HG02981 (cell line): ENCODE measurements around the gene C3orf38.
"Not testable (repeated sequence)": the region's sequence is repeated elsewhere in the genome, so short reads cannot be mapped to it uniquely, and the experiment has no call there.

Experiments used
- ATAC-seq: cut with Tn5 transposase; IDR thresholded peaks from one replicate; pipeline ENCODE4 v1.9.1; 2021; ENCODE audit warnings: mild to moderate bottlenecking, moderate library complexity; ENCODE audit not compliant: unreplicated experiment

C3orf38 gene

DNA sequence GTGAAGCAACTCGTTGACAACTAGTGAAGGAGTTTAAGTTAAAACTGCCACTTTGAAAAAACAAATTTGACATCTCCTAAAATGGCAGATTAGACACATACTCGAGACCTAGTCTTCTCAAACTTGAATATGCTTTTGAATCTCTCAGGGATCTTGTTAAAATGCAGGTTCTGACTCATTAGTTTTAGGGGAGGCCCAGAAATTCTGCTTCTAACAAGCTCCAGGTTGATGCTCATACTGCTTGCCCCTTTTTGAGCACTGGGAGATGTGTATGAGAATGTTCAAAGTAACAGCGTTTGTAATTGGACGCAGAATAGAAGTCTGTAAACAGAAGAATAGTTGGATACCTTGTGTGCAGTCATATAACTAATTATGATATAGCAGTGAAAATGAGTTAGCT lies 1.6 kb downstream of the C3orf38 start:
- ATAC-seq, result no peak

DNA sequence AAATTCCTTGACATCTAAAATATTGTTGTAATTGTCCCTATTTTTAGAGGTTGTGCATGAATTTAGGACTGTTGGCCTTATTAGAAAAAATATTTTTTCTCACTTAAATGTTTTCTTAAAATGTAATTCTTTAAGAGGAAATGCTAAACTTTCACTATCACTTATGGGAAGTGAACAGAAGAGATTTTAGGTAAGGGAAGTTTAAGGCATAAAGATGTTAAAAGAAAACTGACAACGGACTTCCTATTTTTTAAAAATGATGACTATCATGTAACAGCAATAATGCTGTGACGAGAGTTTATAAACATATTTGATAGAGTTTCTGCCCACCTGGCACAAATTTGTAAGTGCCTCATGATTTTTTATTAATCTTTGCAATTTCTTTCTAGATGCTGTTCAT lies 3.1 kb downstream of the C3orf38 start:
- ATAC-seq, result no peak

DNA sequence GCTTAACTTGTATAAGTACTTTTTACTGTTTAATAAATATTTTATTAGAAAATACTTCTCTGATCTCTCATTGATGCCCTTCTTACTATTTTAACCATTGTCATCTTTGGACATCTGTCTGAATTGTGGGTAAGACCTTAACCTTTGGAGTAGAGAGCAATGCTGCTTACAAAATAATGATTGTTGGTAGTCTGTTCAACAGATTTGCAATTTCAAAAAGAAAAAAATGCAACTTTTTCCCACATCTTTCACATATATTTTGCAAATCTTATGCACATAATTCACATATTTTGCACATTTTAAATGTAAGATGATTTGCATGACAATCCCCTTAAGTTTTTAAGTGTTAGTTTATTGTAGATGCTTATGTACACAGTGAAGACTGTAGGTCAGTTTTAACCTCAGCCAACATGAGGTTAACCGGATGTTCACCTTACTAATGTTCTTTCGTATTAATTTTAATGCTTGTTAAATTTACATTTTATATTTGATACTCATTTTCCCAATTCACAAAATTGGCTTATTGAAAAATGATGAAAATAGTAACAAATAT lies 16.7 kb downstream of the C3orf38 start:
- ATAC-seq, result no peak

DNA sequence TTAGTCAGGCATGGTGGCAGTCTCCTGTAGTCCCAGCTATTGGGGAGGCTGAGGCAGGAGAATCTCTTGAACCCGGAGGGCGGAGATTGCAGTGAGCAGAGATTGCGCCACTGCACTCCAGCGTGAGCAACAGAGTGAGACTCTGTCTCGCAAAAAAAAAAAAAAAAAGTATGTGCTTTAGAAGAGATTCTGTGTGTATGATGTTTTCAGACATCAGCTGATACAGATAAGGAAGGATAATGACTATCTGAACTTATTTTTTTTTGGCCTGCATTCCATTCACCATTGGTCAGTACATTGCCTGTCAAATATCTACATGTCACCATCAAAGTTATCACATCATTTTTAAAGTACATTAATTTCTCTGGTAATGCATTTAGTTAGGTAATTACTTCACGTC lies 17.4 kb downstream of the C3orf38 start:
- ATAC-seq, result no peak

DNA sequence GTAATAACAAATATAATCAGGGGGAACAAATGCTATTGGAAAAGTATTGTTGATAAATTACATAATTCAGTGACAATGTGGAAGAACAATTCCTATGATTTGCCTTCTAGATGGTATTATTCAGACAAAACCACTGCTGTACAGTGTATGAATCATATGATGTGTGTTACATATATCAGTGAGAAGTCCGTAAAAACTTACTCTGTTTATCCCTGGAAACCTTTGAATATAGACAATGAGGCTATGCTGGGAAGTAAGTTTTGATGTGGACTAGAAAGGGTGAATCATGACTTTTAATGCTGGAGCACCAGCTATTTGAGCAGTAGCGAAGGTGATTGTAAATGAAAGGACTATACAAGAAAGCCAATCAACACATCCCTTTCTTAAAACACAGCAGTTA lies 17.9 kb downstream of the C3orf38 start:
- no peak for ATAC-seq

DNA sequence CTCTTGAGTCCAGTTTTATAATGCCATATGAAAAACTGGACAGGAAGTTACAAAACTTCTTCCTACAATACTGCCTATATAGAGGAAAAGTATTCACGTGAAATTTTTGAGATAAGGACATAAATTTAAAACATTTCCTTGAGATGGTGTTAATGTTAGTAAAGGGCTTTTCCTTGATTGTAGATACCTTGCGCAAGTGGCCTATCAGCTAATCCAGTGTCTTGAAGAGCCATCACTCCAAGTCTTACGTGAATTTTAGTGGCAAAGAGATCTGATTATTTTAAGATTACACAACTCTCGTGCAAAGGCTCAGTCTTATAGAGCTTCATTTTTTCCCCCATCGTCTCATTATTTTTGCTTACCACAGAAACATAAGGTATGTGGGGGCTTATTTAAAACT lies 18.4 kb downstream of the C3orf38 start:
- ATAC-seq, result no peak

DNA sequence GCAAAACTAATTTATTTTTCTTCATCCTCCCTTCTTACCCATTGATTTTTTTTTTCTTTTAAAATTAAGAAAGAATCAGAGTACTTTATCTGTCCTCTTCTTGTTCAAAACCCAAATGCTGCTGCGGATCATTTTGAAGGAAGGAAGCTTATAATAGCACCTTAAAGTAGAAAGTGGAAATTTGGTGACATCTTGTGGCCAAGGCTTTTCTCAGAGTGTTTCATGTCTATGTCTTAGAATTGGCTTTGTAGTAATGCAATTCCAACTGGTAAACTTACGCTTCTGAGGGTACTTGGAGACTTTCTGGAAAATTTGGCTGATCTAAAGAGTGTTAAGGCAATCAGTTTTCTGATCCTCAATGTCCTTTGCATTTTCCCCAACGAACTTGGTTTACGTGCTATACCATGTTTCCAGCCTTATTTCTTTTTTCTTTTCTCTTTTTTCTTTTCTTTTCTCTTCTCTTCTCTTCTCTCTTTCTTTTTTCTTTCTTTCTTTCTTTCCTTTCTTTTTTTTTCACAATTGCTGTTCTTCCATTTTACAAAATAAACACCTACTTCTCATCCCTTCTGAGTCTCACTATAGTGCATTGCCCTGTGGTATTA lies 30.7 kb downstream of the C3orf38 start:
- peak; percentile 78 for ATAC-seq

DNA sequence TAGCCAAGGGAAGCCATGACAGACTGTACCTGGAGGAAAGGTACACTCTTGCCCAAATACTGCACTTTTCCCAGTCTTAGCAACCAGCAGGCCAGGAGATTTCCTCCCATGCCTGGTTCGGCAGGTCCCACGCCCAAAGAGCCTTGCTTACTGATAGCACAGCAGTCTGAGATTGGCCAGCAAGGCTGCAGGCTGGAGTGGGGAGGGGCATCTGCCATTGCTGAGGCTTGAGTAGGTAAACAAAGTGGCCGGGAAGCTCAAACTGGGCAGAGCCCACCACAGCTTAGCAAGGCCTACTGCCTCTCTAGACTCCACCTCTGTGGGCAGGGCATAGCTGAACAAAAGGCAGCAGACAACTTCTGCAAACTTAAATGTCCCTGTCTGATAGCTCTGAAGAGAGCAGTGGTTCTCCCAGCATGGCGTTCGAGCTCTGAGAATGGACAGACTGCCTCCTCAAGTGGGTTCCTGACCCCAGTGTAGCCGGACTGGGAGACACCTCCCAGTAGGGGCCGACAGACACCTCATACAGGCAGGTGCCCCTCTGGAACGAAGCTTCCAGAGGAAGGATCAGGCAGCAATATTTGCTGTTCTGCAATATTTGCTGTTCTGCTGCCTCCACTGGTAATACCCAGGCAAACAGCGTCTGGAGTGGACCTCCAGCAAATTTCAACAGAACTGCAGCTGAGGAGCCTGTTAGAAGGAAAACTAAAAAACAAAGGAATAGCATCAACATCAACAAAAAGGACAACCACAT lies 32.6 kb downstream of the C3orf38 start:
- not testable (repeated sequence) for ATAC-seq

DNA sequence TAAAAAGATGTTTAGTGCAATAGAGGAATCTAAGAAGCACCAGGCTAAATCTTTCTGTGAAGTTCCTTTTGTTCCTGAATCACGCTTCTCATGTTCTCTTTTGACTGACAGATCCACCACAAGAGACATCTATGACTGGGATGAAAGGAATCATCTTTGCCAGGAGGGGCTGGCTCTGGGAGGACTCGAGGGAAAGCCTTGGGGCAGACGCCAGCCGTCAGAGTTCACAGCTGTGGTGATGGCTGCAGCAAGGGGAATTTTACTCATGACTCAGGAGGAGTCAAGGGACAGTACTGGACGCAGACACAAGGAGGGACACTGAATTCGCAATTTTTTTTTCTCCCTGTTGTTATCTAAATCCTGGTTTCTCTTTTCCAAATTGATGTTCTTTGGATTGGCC lies 38.7 kb downstream of the C3orf38 start:
- no peak for ATAC-seq

DNA sequence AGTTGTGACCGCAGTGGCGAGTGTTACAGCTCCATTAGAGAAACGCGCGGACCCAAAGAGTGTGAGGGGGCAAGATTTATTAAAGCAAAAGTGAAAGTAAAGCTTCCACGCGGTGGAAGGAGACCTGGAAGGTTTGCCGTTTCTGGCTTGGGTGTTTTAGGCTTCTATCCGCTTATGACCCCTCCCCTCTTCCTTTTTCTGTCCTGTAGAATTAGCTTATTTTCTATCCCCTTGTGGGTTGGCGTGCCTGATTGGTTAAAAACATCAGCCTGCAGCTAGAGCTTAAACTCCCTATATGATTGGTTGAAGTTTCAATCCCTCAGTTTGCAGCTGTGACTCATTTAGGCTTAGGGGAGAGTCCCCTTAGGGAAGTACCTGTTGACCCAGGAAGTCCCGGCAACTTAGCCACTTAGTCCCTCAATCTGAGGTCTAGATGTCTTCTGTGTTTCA lies 39.6 kb downstream of the C3orf38 start:
- peak; percentile 84 for ATAC-seq

DNA sequence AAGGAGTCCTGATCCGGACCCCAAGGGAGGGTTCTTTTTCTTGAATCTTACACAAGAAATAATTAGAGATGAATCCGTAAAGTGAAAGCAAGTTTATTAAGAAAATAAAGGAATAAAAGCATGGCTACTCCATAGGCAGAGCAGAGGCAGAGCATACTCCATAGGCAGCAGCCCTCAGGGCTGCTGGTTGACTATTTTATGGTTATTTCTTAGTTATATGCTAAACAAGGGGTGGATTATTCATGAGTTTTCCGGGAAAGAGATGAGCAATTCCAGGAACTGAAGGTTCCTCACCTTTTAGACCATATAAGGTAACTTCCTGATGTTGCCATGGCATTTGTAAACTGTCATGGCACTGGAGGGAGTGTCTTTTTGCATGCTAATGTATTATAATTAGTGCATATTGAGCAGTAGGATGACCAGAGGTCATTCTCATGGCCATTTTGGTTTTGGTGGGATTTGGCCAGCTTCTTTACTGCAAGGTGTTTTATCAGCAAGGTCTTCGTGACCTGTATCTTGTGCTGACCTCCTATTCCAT lies 42.2 kb downstream of the C3orf38 start:
- no peak for ATAC-seq

DNA sequence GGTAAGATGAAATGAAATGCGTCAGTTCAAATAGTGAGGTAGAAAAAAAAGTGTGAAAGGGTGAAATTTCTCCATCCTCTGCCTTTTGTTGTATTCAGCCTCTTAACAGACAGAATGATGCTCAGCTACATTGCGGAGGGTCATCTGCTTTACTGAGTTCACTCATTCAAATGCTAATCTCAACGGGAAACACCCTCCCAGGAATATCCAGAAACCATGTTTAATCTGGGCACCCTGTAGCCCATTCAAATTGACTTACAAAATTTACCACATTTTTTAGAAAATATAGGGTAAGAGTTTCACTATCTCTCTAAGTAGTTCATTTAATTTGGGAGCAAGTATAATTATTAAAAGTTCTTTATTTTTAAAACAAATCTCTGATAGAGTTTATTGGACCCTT lies 42.9 kb downstream of the C3orf38 start:
- ATAC-seq, result no peak

DNA sequence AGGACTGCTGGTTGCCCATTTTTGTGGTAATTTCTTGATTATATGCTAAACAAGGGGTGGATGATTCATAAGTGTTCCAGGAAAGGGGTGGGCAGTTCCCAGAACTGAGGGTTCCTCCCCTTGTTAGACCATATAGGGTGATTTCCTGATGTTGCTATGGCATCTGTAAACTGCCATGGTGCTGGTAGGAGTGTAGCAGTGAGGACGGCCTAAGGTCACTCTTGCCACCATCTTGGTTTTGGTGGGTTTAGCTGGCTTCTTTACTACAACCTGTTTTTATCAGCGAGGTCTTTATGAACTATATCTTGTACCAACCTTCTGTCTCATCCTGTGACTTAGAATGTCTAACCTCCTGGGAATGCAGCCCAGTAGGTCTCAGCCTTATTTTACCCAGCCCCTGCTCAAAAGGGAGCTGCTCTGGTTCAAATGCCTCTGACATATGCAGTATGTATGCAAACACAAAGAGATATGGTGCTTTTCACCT lies 46.2 kb downstream of the C3orf38 start:
- no peak for ATAC-seq

DNA sequence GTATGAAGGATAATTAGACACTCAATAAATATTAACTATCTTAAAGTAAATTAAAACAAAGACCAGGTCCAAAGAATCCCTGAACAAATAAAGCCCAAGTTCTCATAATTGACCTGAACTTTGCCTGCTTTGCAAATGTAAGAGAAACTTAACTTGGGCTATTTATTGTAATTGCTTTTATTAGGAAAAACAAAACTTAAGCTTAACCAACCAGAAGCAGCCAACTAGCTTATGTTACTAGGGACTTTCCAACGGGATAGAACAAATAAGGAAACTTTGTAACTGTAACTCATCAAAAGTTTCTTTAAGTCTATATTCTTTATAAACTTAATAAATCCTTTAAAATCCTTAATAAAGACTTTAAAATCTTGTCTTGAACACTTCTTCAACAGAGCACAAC lies 48.4 kb downstream of the C3orf38 start:
- ATAC-seq, result no peak

DNA sequence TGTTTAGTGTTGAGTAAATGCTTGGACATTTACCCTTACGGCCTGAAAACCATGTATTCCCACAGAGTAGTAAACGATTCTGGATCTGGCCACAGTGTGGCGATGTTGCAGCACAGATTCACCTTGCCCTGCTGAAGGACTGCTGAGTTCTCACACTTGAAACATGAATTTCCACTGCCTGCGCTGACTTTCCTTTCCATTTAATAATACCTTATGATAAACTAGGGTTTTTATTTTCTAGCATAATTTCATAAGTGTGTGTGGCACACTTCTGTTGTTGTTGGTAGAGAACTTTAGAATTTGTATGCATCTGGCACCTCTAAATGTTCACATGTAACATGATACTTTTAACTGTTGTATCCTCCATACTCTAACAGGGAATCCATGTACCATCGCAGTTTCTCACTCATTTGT lies 53.9 kb downstream of the C3orf38 start:
- ATAC-seq, result peak; percentile 95
